ENCODE data around the gene COMMD3. TPM values are rescaled to one million over a fixed set of nuclear protein-coding genes. Genes with fewer than 3 reads are reported as not detected.

Gene COMMD3
- total RNA-seq: 100 to 1,000 TPM in 1 of 2 donors, 10 to 100 TPM in 1; 28.5 to 141 TPM

GRCh38 chr10:22316286-22317075 is at the start of gene COMMD3:
Gene COMMD3 (plus strand): TSS chr10:22316388. CDS start chr10:22316418, 30 bp downstream.
- peak; percentile 85 for DNase-seq (ENCODE audit: low spot score)
- H3K4me3 ChIP-seq: peak within 1 kb of the TSS; percentile 71 to 82
- no peaks in the 10 kb centered on the region for H3K36me3 ChIP-seq
- peaks cover 0 to 26% of the 10 kb centered on the region in 2 donors for H3K4me1 ChIP-seq
- H3K27me3 ChIP-seq: no peaks in the 10 kb centered on the region
- no peak for TF ChIP-seq CTCF (IDR thresholded peaks at IDR 0.05)
- peak within 1 kb of the TSS; percentile 96 to 97 for H3K27ac ChIP-seq
- no peaks in the 10 kb centered on the region for H3K9me3 ChIP-seq

- Histone ChIP-seq H3K36me3 (no peaks in the 10 kb centered on the region), H3K4me3 (no peak overlapping the region), H3K27ac (no peak overlapping the region), H3K4me1 (no peaks in the 10 kb centered on the region), H3K9me3 (no peaks in the 10 kb centered on the region), H3K27me3 (no peaks in the 10 kb centered on the region)
- no peak for DNase-seq (ENCODE audit: low spot score)
- TF ChIP-seq CTCF (IDR thresholded peaks at IDR 0.05): no peak
Observed at GRCh38 chr10:22268503-22268902, 47.7 kb upstream of the COMMD3 start.

- no peaks in the 10 kb centered on the region for H3K9me3 ChIP-seq
- TF ChIP-seq CTCF (IDR thresholded peaks at IDR 0.05): no peak
Observed at GRCh38 chr10:22271786-22272185, 44.4 kb upstream of the COMMD3 start.

GRCh38 chr10:22278441-22278782 is 37.8 kb upstream of the COMMD3 start:
- H3K4me1 ChIP-seq: no peaks in the 10 kb centered on the region
- DNase-seq (ENCODE audit: low spot score): no peak
- H3K36me3 ChIP-seq: no peaks in the 10 kb centered on the region
- H3K4me3 ChIP-seq: no peak overlapping the region
- no peak for TF ChIP-seq CTCF (IDR thresholded peaks at IDR 0.05)
- no peaks in the 10 kb centered on the region for H3K27me3 ChIP-seq
- H3K9me3 ChIP-seq: no peaks in the 10 kb centered on the region
- H3K27ac ChIP-seq: no peak overlapping the region

More at GRCh38 chr10:22271786-22272185, 44.4 kb upstream of the COMMD3 start:
- DNase-seq (ENCODE audit: low spot score): no peak
- no peaks in the 10 kb centered on the region for H3K36me3 ChIP-seq
- H3K4me3 ChIP-seq: no peak overlapping the region
- H3K4me1 ChIP-seq: no peaks in the 10 kb centered on the region
- H3K27me3 ChIP-seq: no peaks in the 10 kb centered on the region
- no peak overlapping the region for H3K27ac ChIP-seq

GRCh38 chr10:22280078-22280477 is 36.1 kb upstream of the COMMD3 start:
- Histone ChIP-seq H3K27ac (no peak overlapping the region), H3K9me3 (no peaks in the 10 kb centered on the region)

More at GRCh38 chr10:22280078-22280477, 36.1 kb upstream of the COMMD3 start:
- no peak for TF ChIP-seq CTCF (IDR thresholded peaks at IDR 0.05)
- H3K27me3 ChIP-seq: no peaks in the 10 kb centered on the region
- no peaks in the 10 kb centered on the region for H3K36me3 ChIP-seq
- H3K4me3 ChIP-seq: no peak overlapping the region
- no peak for DNase-seq (ENCODE audit: low spot score)
- H3K4me1 ChIP-seq: no peaks in the 10 kb centered on the region

Data from right atrium auricular region (tissue), 2 donors.